Mononuclear cell (primary cell): ENCODE results near the gene IPO9. TPM values are rescaled to one million over a fixed set of nuclear protein-coding genes. Genes with fewer than 3 reads are reported as not detected.
"Not testable (repeated sequence)": the region's sequence is repeated elsewhere in the genome, so short reads cannot be mapped to it uniquely, and the experiment has no call there.

Experiments used
- H3K27me3 ChIP-seq: 2 replicates; pipeline ENCODE4 v1.6.0; 2011; ENCODE audit warnings: low read length, control low read depth; ENCODE audit not compliant: insufficient read depth
- H3K4me1 ChIP-seq: 2 replicates; pipeline ENCODE4 v1.5.1; 2011; ENCODE audit warnings: mild to moderate bottlenecking, low read length, control low read depth; ENCODE audit not compliant: insufficient read depth
- H3K4me3 ChIP-seq: 2 replicates; pipeline ENCODE4 v1.5.1; 2011; ENCODE audit warnings: mild to moderate bottlenecking, low read length, moderate library complexity
- H3K9me3 ChIP-seq: 2 replicates; pipeline ENCODE4 v1.5.1; 2011; ENCODE audit warnings: low read depth, mild to moderate bottlenecking, control low read depth, low read length
- total RNA-seq: library from RNA; depleted of rRNA; stranded (reverse); fragments of >200 nt; gene quantifications from one replicate; pipeline ENCODE4 v1.2.3, GENCODE V29; 2012

Gene IPO9
- total RNA-seq, 1 donor = 14.4 TPM

DNA sequence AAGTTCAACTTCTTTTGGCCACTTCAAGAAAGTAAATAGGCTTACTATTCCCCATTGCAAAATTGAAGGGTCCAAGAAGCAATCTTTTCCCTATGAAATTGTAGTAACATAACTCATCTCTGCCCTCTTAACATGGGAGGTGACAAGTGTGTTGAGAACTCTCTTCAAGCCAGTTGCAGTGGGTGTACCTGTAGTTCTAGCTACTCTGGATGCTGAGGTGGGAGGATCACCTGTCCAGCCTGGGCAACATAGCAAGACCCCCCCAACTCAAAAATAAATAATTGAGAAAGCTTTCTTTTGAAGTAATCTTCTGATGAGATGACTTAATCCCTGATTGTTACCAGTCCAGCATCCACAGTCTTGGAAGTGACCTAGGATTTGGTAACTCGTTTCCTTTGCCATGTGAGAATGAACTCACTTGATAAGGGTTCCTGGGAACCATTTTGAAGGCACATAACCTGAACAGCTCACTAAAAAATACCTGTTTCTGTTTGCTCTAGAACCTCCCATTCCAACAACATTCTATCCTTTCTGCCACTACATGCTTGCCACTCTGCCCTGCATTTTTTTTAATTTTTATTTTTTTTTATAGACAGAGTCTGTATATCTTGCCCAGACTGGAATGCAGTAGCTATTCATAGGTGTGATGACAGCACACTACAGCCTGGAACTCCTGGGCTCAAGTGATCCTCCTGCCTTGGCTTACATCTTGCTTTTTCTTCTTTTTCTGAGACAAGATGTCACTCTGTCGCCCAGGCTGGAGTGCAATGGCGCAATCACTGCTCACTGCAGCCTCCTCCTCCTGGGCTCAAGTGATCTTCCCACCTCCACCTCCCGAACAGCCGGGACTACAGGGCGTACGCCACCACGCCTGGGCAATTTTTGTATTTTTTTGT, 1.4 kb upstream of the IPO9 start:
- Histone ChIP-seq H3K4me1 (peaks cover 28% of the 10 kb centered on the region), H3K4me3 (no peak overlapping the region), H3K27me3 (no peaks in the 10 kb centered on the region), H3K9me3 (no peaks in the 10 kb centered on the region)

DNA sequence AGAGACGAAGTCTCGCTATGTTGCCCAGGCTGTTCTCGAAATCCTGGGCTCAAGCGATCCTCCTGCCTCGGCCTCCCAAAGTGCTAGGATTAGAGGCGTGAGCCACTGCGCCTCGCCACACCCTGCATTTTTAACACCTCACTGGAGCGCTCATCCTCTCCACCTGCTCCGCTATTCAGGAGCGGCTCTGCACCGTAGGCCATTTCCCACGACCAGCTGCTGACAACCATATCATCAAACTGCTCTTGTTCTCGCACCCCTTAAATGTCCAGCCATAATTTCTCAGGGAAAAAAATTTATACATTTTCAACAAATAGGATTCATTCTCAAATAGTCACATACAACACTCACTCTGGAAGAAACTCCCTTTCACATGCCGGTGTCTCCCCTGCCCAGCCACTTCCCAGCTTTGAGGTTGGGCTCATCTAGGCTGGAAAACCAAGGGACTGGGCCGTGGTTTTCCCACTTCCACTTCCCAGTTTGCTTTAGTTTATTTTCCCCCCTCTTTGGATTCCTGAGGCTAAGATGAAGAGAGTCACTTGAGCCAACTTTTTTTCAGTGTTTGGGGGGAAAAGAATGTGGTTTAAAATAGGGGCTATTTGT, 639 bp upstream of the IPO9 start:
- no peaks in the 10 kb centered on the region for H3K27me3 ChIP-seq
- H3K9me3 ChIP-seq = no peaks in the 10 kb centered on the region
- no peak overlapping the region for H3K4me3 ChIP-seq
- H3K4me1 ChIP-seq = peaks cover 28% of the 10 kb centered on the region

DNA sequence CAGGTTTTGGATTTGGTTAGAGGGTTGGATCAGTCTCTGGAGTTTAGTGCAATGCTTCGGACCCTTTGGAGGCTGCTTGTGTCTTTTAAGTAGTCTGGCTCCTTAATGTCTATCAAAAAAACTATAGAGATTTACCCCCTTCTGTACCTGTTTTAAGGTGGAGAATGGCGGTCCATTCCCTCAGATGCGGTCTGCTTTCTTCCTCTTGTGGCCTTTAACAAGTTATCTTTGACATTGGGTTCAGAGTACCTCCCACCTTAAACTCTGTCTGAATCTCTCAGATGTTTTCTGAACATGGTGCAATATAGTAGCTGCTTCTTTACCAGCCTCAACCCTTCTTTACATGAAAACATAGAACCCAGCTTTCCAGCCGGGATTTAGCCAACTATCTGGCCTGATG, 2.4 kb downstream of the IPO9 start:
- H3K9me3 ChIP-seq = no peaks in the 10 kb centered on the region
- no peaks in the 10 kb centered on the region for H3K27me3 ChIP-seq
- peaks cover 28% of the 10 kb centered on the region for H3K4me1 ChIP-seq
- H3K4me3 ChIP-seq = no peak overlapping the region

DNA sequence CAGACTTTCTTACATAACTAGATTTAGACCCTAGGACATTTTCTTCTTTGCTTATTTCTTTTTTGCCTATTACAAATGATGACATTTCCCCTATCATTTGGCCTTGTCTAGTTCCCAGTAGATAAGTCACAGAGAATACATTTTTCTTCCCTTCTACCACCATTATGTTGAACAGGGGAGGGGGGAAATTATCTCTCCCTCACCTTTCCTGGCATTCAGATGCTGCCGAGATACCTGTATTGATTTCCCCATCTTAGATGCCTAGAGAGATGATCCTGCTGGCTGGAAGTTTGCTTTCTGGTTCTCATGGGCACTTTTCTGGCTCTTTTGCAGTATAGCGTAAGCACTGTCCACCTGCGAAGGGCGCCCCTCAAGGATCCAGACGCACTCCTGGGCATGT, 5.7 kb downstream of the IPO9 start:
- no peaks in the 10 kb centered on the region for H3K9me3 ChIP-seq
- H3K4me1 ChIP-seq = peaks cover 19% of the 10 kb centered on the region
- H3K27me3 ChIP-seq = no peaks in the 10 kb centered on the region
- no peak overlapping the region for H3K4me3 ChIP-seq

DNA sequence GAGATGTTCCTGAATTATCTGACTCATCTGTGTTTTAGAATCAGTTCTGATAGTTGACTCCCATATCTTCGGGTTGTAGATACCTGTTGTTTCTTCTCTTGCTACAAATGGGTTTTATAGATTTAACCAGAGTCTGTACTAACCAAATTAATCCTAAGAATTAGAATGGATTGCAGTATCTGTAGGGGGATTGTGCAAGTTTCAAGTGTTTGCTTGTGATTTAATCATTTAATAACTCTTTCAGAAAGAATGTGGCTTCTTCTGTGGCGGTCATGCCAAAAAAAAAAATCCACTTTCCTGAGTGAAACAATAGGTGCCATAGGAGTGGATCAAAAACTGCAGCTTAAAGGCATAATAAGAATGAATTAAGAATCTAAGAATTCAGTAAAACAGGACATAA, 9.4 kb downstream of the IPO9 start:
- H3K4me3 ChIP-seq = no peak overlapping the region
- H3K27me3 ChIP-seq = no peaks in the 10 kb centered on the region
- H3K4me1 ChIP-seq = peaks cover 11% of the 10 kb centered on the region
- no peaks in the 10 kb centered on the region for H3K9me3 ChIP-seq

DNA sequence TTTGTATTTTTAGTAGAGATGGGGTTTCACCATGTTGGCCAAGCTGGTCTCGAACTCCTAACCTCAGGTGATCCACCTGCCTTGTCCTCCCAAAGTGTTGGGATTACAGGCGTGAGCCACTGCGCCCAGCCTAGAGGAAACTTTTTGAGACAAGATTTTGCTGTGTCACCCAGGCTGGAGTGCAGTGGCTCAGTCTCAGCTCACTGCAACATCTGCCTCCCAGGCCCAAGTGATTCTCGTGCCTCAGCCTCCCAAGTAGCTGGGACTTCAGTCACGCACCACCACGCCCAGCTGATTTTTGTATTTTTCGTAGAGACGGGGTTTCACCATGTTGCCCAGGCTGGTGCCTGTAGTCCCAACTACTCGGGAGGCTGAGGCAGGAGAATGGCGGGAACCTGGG, 10.1 kb downstream of the IPO9 start:
- not testable (repeated sequence) for H3K27me3 ChIP-seq, H3K4me3 ChIP-seq, H3K9me3 ChIP-seq
- peaks cover 11% of the 10 kb centered on the region for H3K4me1 ChIP-seq

DNA sequence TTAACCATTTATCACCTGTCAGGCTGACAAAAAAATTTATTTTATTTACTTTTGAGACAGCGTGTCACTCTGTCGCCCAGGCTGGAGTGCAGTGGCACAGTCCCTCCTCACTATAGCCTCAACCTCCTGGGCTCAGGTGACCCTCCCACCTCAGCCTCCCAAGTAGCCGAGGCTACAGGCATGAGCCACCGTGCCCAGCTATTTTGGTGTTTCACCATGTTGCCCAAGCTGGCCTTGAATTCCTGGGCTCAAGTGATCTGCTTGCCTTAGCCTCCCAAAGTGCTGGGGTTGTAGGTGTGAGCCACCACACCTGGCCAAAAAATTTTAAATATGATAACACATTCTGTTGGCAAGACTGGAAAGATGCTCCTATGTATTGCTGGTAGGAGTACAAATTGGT, 11.1 kb downstream of the IPO9 start:
- no peak overlapping the region for H3K4me3 ChIP-seq
- H3K9me3 ChIP-seq = no peaks in the 10 kb centered on the region
- no peaks in the 10 kb centered on the region for H3K27me3 ChIP-seq
- peaks cover 11% of the 10 kb centered on the region for H3K4me1 ChIP-seq

DNA sequence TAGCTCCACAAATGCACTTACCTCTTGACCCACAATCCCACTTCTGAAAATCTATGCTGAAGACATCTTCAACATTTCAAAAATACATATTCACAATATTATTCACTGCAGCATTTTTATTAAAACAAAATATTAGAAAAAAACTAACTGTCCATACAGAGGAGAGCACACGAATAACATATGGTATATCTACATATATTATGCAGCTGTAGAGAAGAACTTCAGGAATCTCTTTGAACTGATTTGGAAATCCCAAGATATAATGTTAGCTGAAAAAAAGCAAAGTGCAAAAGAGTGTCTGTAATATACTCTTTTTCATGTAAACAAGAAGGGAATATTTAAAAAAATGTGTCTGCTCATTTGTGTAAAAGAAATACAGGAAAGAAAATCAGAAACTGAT, 11.5 kb downstream of the IPO9 start:
- no peaks in the 10 kb centered on the region for H3K27me3 ChIP-seq
- no peak overlapping the region for H3K4me3 ChIP-seq
- H3K9me3 ChIP-seq = no peaks in the 10 kb centered on the region
- H3K4me1 ChIP-seq = peaks cover 11% of the 10 kb centered on the region

DNA sequence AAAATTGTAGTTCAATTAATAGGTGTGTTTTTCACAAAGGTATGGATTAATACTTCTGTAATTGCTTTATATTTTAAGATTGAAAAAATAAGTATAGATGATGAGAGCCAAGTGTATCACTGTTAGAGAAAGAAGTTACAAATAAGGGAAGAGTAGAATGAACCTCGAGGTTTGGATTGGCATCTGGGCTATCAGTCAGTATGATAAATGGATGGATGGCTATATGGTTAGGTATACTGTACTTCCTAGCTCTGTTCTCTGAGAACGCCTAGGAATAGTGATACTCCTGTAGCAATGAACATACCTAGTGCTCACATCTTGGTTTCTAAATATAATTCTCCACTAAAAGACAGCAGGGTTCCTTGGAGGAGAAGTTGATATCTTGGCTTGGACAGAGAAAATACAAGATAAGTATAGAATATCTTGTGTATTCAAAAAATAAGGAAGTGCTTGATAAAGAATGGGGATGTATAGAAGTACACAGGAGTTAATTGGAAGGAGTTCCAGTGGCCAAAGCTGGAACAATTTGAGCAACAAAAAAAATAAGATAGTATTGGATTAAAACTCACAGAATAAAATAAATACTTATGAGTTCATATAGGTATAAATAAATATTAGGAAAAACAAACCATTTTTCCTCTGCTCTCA, 12.4 kb downstream of the IPO9 start:
- Histone ChIP-seq H3K4me3 (no peak overlapping the region), H3K4me1 (peaks cover 11% of the 10 kb centered on the region), H3K9me3 (no peaks in the 10 kb centered on the region), H3K27me3 (no peaks in the 10 kb centered on the region)

DNA sequence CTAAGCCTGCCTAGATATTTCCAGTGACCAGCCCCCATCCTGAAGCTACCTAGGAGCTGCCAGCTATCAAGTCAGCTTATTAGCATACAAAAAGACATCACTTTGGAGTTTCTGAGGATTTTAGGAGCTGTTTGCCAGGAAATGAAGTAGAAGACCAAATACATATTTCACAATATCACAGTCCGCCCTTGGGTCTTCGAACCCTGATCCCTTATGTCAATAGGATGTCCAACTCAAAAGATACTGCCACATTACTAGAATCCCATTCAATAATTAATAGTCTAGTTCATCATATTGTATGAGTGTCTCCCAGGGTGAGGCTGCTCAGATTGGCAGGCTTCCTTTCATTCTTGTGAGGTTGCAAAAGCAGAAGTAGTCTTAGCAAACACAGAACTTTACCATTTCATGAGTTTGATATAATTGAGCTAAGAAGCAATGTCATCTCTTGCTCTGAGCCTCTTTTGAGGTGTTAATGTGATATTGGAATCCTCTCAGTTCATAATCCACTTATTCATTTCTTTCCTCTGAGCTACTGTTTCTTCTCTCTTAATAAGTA, 13.6 kb downstream of the IPO9 start:
- Histone ChIP-seq H3K27me3 (no peaks in the 10 kb centered on the region), H3K9me3 (no peaks in the 10 kb centered on the region), H3K4me1 (peaks cover 11% of the 10 kb centered on the region), H3K4me3 (no peak overlapping the region)

DNA sequence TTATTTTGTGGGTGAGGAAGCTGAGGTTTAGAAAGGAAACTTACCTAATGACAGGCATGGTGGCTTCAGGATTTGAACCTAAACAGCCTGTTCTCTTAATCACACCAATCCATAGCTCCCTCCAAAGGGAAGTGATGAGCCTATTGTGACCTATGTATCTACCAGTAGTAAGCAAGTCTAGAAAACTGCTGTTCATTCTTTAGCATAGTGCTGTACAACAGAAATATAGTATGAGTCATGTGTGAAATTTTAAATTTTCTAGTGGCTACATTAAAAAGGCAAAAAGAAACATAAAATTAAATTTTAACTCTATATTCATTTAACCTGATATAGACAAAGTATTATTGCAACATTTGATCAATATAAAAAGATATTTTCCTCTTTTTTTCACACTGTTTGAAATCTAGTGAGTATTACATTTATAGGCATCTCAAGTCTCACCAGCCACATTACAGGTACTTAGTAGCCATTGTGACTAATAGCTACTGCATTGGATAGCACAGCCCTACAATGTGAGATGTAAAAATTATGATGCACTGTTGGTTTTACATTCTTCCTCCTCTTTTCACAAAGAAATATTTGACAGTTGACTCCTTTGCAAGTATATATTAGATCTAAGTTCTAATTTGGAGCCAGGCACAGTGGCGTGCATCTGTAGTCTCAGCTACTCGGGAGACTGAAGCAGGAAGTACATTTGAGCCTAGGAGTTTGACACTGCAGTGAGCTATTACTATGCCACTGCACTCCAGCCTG, 16.6 kb downstream of the IPO9 start:
- Histone ChIP-seq H3K4me1 (peaks cover 11% of the 10 kb centered on the region), H3K27me3 (no peaks in the 10 kb centered on the region), H3K4me3 (no peak overlapping the region), H3K9me3 (no peaks in the 10 kb centered on the region)

DNA sequence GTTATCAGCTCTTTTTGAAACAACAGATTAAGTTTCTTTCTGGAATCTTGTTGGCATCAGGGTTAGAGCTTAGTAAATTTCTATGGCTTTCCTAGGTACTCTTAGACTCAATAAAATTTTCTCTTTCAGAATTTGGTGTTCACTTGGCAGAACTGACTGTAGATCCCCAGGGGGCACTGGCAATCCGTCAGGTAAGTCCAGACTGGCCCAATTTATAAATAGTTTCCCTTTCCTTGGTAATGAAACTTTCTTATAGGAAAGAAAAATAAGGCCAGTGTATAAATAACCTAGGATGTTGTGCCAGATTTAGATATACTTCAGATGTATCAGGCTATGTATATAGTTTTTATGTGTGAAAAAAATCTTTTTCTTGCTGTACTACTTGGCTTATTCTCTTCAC, 18.2 kb downstream of the IPO9 start:
- no peaks in the 10 kb centered on the region for H3K27me3 ChIP-seq
- H3K4me1 ChIP-seq = peaks cover 11% of the 10 kb centered on the region
- H3K9me3 ChIP-seq = no peaks in the 10 kb centered on the region
- H3K4me3 ChIP-seq = no peak overlapping the region

DNA sequence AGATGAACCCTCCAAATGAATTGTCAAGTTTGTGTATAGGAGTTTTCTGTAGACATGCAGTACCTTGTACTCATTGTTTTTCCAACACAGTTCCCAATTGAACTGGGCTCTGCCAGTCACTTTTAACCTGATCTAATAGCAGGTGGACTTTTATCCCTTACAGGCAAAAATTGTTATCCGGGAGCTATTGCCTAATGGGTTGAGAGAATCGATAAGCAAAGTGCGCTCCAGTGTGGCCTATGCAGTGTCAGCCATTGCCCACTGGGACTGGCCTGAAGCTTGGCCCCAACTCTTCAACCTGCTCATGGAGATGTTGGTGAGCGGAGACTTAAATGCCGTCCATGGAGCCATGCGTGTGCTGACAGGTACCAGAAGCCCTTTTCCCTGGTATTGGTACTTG, 19.3 kb downstream of the IPO9 start:
- Histone ChIP-seq H3K4me1 (peaks cover under 1% of the 10 kb centered on the region), H3K4me3 (no peak overlapping the region), H3K27me3 (no peaks in the 10 kb centered on the region), H3K9me3 (no peaks in the 10 kb centered on the region)

DNA sequence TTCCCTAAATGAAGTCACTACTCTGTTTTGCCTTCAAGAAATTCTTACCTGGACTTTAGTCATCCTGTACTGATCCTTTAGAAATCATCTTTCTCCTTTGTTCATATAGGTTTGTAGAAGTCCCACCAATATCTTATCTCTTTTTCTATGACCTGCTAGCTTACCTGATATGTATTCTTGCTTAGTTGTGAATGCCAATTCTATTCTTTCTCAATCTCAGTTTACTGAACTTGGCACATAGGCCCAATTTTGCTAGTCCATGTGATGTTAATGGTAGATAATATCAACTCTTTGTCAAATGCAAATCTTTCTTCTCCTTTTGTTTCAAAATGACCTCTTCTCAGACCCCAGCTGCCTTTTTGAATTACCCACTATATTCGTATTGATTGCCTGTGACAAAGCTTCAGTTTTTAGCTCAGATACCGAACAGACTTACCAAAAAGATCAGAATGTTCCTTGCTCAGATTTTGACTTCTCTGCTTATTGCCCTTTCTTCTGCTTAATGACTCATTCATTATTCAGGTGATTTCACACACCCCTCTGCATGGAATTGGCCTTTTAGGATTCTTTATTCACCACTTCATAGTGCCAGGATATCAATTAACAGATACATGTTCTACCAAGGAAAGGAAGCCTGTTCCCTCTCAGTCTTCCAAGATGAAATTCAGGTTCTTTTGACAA, 20.6 kb downstream of the IPO9 start:
- Histone ChIP-seq H3K27me3 (no peaks in the 10 kb centered on the region), H3K9me3 (no peaks in the 10 kb centered on the region), H3K4me1 (no peaks in the 10 kb centered on the region), H3K4me3 (no peak overlapping the region)
